ENCODE data around the gene ZNF335.
"Not testable (repeated sequence)": the region's sequence is repeated elsewhere in the genome, so short reads cannot be mapped to it uniquely, and the experiment has no call there.

The ZNF335 gene

GRCh38 chr20:45909336-45909808, 62.6 kb downstream of the ZNF335 start:
- DNase-seq = no peak

GRCh38 chr20:45908084-45908483, 63.9 kb downstream of the ZNF335 start:
- no peak for DNase-seq

- no peak for DNase-seq
Observed at GRCh38 chr20:45907219-45907948, 64.6 kb downstream of the ZNF335 start.

GRCh38 chr20:45905505-45906079, 66.4 kb downstream of the ZNF335 start:
- no peak for DNase-seq

GRCh38 chr20:45904583-45905504, 67.2 kb downstream of the ZNF335 start:
- DNase-seq = no peak

- DNase-seq = no peak
Observed at GRCh38 chr20:45902199-45902701, 69.8 kb downstream of the ZNF335 start.

GRCh38 chr20:45901332-45901731, 70.7 kb downstream of the ZNF335 start:
- DNase-seq = not testable (repeated sequence)

GRCh38 chr20:45899046-45899835, 72.8 kb downstream of the ZNF335 start:
- no peak for DNase-seq
